OCI-LY1 (cell line): ENCODE data around the gene NPAS3.

ENCODE experiments used
- H2AFZ ChIP-seq: fragments of 200-600 bp; sonication (generic), shearing (Covaris generic); 2 replicates; pipeline ENCODE4 v1.6.0; 2014; ENCODE audit warnings: antibody characterized with exemption, mild to moderate bottlenecking, low read length
- H3F3A ChIP-seq: fragments of 200-600 bp; sonication (generic), shearing (Covaris generic); 2 replicates; pipeline ENCODE4 v1.6.0; 2014; ENCODE audit warnings: mild to moderate bottlenecking, antibody characterized with exemption, low read length, moderate library complexity; ENCODE audit not compliant: insufficient read depth
- H3K27ac ChIP-seq: fragments of 200-600 bp; sonication (generic); 2 replicates; pipeline ENCODE4 v1.5.1; 2014; ENCODE audit warnings: low read length, mixed run types, mild to moderate bottlenecking, low read depth; ENCODE audit not compliant: poor library complexity, severe bottlenecking
- H3K27me3 ChIP-seq: fragments of 200-600 bp; sonication (generic); 2 replicates; pipeline ENCODE4 v1.6.0; 2014; ENCODE audit warnings: antibody characterized with exemption, mild to moderate bottlenecking, low read length, moderate library complexity; ENCODE audit not compliant: insufficient read depth
- H3K36me3 ChIP-seq: fragments of 200-600 bp; sonication (generic); 2 replicates; pipeline ENCODE4 v1.6.1; 2014; ENCODE audit warnings: mild to moderate bottlenecking, antibody characterized with exemption, low read length, moderate library complexity, mixed read lengths; ENCODE audit not compliant: insufficient read depth
- H3K4me1 ChIP-seq: fragments of 200-600 bp; sonication (generic); 2 replicates; pipeline ENCODE4 v1.5.1; 2014; ENCODE audit warnings: mild to moderate bottlenecking, low read length, moderate library complexity; ENCODE audit not compliant: insufficient read depth, severe bottlenecking
- H3K4me2 ChIP-seq: fragments of 200-600 bp; sonication (generic), shearing (Covaris generic); 2 replicates; pipeline ENCODE4 v1.6.1; 2014; ENCODE audit warnings: low read length
- H3K4me3 ChIP-seq: fragments of 200-600 bp; sonication (generic); 2 replicates; pipeline ENCODE4 v1.5.1; 2014; ENCODE audit warnings: low read length, low read depth, mild to moderate bottlenecking, mixed read lengths; ENCODE audit not compliant: poor library complexity, severe bottlenecking
- H3K79me2 ChIP-seq: fragments of 200-600 bp; shearing (Covaris generic); 2 replicates; pipeline ENCODE4 v1.6.1; 2016; ENCODE audit warnings: mixed run types, low read length, mixed read lengths; ENCODE audit not compliant: insufficient read depth
- H3K9ac ChIP-seq: fragments of 200-600 bp; sonication (generic), shearing (Covaris generic); 2 replicates; pipeline ENCODE4 v1.6.1; 2014; ENCODE audit warnings: mild to moderate bottlenecking, low read length, mixed read lengths
- H3K9me2 ChIP-seq: fragments of 200-600 bp; sonication (generic), shearing (Covaris generic); 2 replicates; pipeline ENCODE4 v1.6.1; 2014; ENCODE audit warnings: low read depth, mild to moderate bottlenecking, low read length, mixed read lengths
- H3K9me3 ChIP-seq: fragments of 200-600 bp; shearing (Covaris generic); 2 replicates; pipeline ENCODE4 v1.6.1; 2014; ENCODE audit warnings: low read length, mixed read lengths
- H4K20me1 ChIP-seq: fragments of 200-600 bp; sonication (generic), shearing (Covaris generic); 2 replicates; pipeline ENCODE4 v1.6.0; 2016; ENCODE audit warnings: mild to moderate bottlenecking, low read length; ENCODE audit not compliant: insufficient read depth
- EZH2 ChIP-seq: fragments of 200-600 bp; sonication (generic), shearing (Covaris generic); IDR thresholded peaks from 2 replicates; pipeline ENCODE4 v1.8.0; 2017; ENCODE audit warnings: borderline replicate concordance, mixed run types, mild to moderate bottlenecking, antibody characterized with exemption, low read length, moderate library complexity, mixed read lengths
- TF ChIP-seq, protein P1 (sequence below): fragments of 200-600 bp; sonication (generic), shearing (Covaris generic); IDR thresholded peaks from 2 replicates; pipeline ENCODE4 v1.5.1; 2017; ENCODE audit warnings: mild to moderate bottlenecking, antibody characterized with exemption, low read length, moderate library complexity, mixed read lengths

NPAS3 gene

GRCh38 chr14:33842299-33842698, 903.6 kb downstream of the NPAS3 start:
- Histone ChIP-seq H3K9me3 (no peaks in the 10 kb centered on the region), H3F3A (no peaks in the 10 kb centered on the region), H3K9ac (no peak overlapping the region), H3K36me3 (no peaks in the 10 kb centered on the region), H2AFZ (no peak overlapping the region), H3K4me1 (no peaks in the 10 kb centered on the region), H3K27ac (no peak overlapping the region), H3K9me2 (no peaks in the 10 kb centered on the region), H3K27me3 (no peaks in the 10 kb centered on the region), H4K20me1 (no peaks in the 10 kb centered on the region), H3K4me3 (no peak overlapping the region), H3K79me2 (no peaks in the 10 kb centered on the region), H3K4me2 (no peak overlapping the region)
- no peak for TF ChIP-seq EZH2
- TF ChIP-seq, protein P1, sequence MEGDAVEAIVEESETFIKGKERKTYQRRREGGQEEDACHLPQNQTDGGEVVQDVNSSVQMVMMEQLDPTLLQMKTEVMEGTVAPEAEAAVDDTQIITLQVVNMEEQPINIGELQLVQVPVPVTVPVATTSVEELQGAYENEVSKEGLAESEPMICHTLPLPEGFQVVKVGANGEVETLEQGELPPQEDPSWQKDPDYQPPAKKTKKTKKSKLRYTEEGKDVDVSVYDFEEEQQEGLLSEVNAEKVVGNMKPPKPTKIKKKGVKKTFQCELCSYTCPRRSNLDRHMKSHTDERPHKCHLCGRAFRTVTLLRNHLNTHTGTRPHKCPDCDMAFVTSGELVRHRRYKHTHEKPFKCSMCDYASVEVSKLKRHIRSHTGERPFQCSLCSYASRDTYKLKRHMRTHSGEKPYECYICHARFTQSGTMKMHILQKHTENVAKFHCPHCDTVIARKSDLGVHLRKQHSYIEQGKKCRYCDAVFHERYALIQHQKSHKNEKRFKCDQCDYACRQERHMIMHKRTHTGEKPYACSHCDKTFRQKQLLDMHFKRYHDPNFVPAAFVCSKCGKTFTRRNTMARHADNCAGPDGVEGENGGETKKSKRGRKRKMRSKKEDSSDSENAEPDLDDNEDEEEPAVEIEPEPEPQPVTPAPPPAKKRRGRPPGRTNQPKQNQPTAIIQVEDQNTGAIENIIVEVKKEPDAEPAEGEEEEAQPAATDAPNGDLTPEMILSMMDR = no peak

DNA sequence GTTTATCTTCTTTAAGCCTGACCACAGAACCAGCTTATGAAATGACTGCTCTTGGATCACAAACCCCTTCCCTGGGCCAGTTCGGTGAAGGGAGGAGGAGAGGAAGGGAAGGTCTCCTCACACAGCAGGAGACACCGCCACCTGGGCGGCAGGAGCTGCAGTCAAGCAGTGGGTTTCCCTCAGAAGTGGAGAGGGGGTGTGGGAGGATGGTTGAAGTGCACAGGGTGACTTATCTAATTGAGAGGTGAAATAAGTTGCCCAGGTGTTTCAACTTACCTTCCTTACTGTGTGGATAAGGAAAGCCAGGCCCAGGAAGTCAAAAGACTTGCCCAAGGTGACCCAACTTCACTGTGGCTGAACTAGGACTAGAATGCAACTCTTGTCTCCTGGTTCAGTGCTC, 905.4 kb downstream of the NPAS3 start:
- Histone ChIP-seq H3F3A (no peaks in the 10 kb centered on the region), H3K4me1 (no peaks in the 10 kb centered on the region), H3K4me3 (no peak overlapping the region), H3K36me3 (no peaks in the 10 kb centered on the region), H3K27ac (no peak overlapping the region), H2AFZ (no peak overlapping the region), H3K9ac (no peak overlapping the region), H3K9me3 (no peaks in the 10 kb centered on the region), H3K79me2 (no peaks in the 10 kb centered on the region), H3K9me2 (no peaks in the 10 kb centered on the region), H3K27me3 (no peaks in the 10 kb centered on the region), H4K20me1 (no peaks in the 10 kb centered on the region), H3K4me2 (no peak overlapping the region)
- TF ChIP-seq EZH2 = no peak
- TF ChIP-seq, protein P1 = no peak

DNA sequence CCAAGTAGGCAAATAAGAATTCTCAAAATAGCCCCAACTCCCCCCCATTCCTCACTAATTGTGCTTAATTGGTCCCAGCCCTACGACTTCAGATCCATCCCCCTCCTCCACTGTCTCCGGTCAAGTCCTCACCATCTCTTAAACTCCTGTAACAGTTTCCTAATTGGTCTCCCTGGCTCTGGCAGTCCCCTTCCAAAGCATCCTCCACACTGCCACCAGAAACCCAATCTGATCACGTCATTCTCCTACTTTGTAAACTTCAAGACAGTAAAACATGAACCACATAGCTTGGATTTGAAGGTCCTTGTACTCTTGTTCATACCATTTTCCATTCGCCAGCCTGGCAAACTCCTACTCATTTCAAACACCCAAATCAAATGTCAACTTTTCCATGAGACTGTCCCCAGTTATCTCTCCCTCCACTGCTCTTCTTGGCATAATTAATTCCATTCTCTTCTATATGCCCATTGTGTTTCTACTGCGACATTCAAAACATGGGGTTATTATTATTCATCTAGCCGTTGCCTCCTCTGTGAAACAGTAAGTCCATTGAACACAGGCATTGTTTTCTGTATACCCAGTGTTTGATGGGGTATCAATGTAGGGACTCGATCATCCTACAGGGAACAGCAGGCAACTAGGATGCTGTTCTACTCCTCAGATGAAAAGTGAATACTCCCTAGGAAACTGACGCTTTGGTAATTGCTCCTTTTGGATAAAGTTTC, 907.6 kb downstream of the NPAS3 start:
- no peak overlapping the region for H3K4me3 ChIP-seq
- H3F3A ChIP-seq = no peaks in the 10 kb centered on the region
- H3K9me2 ChIP-seq = no peaks in the 10 kb centered on the region
- H2AFZ ChIP-seq = no peak overlapping the region
- H3K9ac ChIP-seq = no peak overlapping the region
- H3K4me1 ChIP-seq = no peaks in the 10 kb centered on the region
- no peaks in the 10 kb centered on the region for H3K27me3 ChIP-seq
- no peaks in the 10 kb centered on the region for H3K79me2 ChIP-seq
- no peaks in the 10 kb centered on the region for H3K9me3 ChIP-seq
- no peaks in the 10 kb centered on the region for H3K36me3 ChIP-seq
- no peak overlapping the region for H3K4me2 ChIP-seq
- no peak for TF ChIP-seq EZH2
- TF ChIP-seq, protein P1 = no peak
- no peak overlapping the region for H3K27ac ChIP-seq
- H4K20me1 ChIP-seq = no peaks in the 10 kb centered on the region
